Astrocyte (in vitro differentiated cells and primary cell): ENCODE data around the gene ETS1.

ENCODE experiments used
- CTCF ChIP-seq: IDR thresholded peaks from 2 replicates; pipeline ENCODE4 v1.5.1; 2011; ENCODE audit warnings: low read depth, mild to moderate bottlenecking, inconsistent platforms, low read length, moderate library complexity; ENCODE audit not compliant: insufficient read depth
- EZH2 ChIP-seq: IDR thresholded peaks from 2 replicates; pipeline ENCODE4 v1.6.1; 2012; ENCODE audit warnings: mild to moderate bottlenecking, low read length, inconsistent platforms; ENCODE audit not compliant: insufficient read depth

- no peak for TF ChIP-seq EZH2
- TF ChIP-seq CTCF, result no peak
Measured at GRCh38 chr11:128484172-128484571, 103.2 kb downstream of the ETS1 start.
